Mesendoderm (in vitro differentiated cells): ENCODE results near the gene DCX.

ENCODE experiments used
- DNase-seq: peaks from one replicate; pipeline ENCODE4 v3.0.0; 2013
- H2AK5ac ChIP-seq: 2 replicates; pipeline ENCODE4 v1.6.1; 2013; ENCODE audit warnings: low read length, inconsistent platforms
- H2BK120ac ChIP-seq: 2 replicates; pipeline ENCODE4 v1.6.1; 2013; ENCODE audit warnings: low read depth, mild to moderate bottlenecking, low read length, moderate library complexity, mixed read lengths
- H2BK15ac ChIP-seq: replicated peaks from 2 replicates; pipeline ENCODE4 v1.6.1; 2013; ENCODE audit warnings: low read depth, mild to moderate bottlenecking, moderate library complexity
- H2BK5ac ChIP-seq: 2 replicates; pipeline ENCODE4 v1.6.1; 2013; ENCODE audit warnings: low read length, inconsistent platforms
- H3K18ac ChIP-seq: 2 replicates; pipeline ENCODE4 v1.6.1; 2013; ENCODE audit warnings: mild to moderate bottlenecking, low read length, mixed read lengths
- H3K23ac ChIP-seq: one replicate; pipeline ENCODE4 v1.6.1; 2013; ENCODE audit warnings: low read length
- H3K27ac ChIP-seq: 2 replicates; pipeline ENCODE4 v1.5.1; 2013; ENCODE audit warnings: low read depth, mild to moderate bottlenecking, inconsistent platforms, low read length, moderate library complexity
- H3K27me3 ChIP-seq: 2 replicates; pipeline ENCODE4 v1.6.1; 2013; ENCODE audit warnings: low read length, control low read depth, mild to moderate bottlenecking, inconsistent platforms; ENCODE audit not compliant: insufficient read depth, poor library complexity
- H3K36me3 ChIP-seq: 2 replicates; pipeline ENCODE4 v1.6.1; 2013; ENCODE audit warnings: low read length, inconsistent platforms; ENCODE audit not compliant: control insufficient read depth, insufficient read depth
- H3K4ac ChIP-seq: one replicate; pipeline ENCODE4 v1.6.1; 2013; ENCODE audit warnings: low read depth, mild to moderate bottlenecking, low read length, moderate library complexity
- H3K4me1 ChIP-seq: 2 replicates; pipeline ENCODE4 v1.6.1; 2013; ENCODE audit warnings: low read depth, low read length, inconsistent platforms; ENCODE audit not compliant: control insufficient read depth
- H3K4me2 ChIP-seq: 2 replicates; pipeline ENCODE4 v1.6.1; 2013; ENCODE audit warnings: low read length
- H3K4me3 ChIP-seq: 2 replicates; pipeline ENCODE4 v1.5.1; 2013; ENCODE audit warnings: mild to moderate bottlenecking, low read length
- H3K56ac ChIP-seq: one replicate; pipeline ENCODE4 v1.6.1; 2013; ENCODE audit warnings: low read length
- H3K79me1 ChIP-seq: 2 replicates; pipeline ENCODE4 v1.6.1; 2013; ENCODE audit warnings: low read length, inconsistent platforms
- H3K79me2 ChIP-seq: 2 replicates; pipeline ENCODE4 v1.6.1; 2013; ENCODE audit warnings: mild to moderate bottlenecking, low read length; ENCODE audit not compliant: control insufficient read depth, insufficient read depth
- H3K9ac ChIP-seq: 2 replicates; pipeline ENCODE4 v1.6.1; 2013; ENCODE audit warnings: low read length, inconsistent platforms
- H4K5ac ChIP-seq: one replicate; pipeline ENCODE4 v1.6.1; 2013; ENCODE audit warnings: low read length
- H4K8ac ChIP-seq: one replicate; pipeline ENCODE4 v1.6.1; 2013; ENCODE audit warnings: low read depth, mild to moderate bottlenecking, control low read depth, low read length, moderate library complexity
- WGBS: extraction: QIAGEN DNeasy Blood & Tissue Kit; methylation state at CpG from one replicate; pipeline ENCODE4 v1.1.7; 2013; ENCODE audit warnings: low lambda C conversion rate, missing lambda C conversion rate; ENCODE audit not compliant: insufficient coverage; ENCODE audit errors: extremely low coverage; 5-methylcytosine and 5-hydroxymethylcytosine counted together

Gene DCX

DNA sequence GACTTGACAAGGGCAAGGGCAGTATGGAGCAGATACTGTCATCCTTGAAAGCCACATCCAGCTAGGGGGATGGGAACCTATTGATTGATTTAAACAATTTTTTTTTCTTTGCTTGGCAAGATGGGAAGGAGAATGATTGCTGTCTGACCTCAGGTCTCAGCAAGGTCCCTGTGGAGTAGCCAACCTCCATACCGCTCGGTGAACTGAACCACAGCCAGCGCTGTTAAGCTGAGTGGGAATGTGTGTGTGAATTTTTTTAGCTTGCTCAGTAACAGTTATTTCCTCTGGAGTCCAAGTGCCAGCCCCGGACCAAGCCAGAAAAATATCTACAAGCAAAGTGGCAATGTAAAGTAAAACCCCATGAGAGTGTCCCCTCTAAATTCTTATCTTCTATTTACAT lies 25.9 kb downstream of the DCX start:
- Histone ChIP-seq H2BK15ac (no peak overlapping the region), H2AK5ac (no peak overlapping the region), H3K9ac (no peak overlapping the region), H4K5ac (no peak overlapping the region), H3K4me2 (no peak overlapping the region), H4K8ac (no peak overlapping the region), H3K18ac (no peak overlapping the region), H3K27ac (no peak overlapping the region), H2BK120ac (no peak overlapping the region), H3K79me2 (no peaks in the 10 kb centered on the region), H3K27me3 (no peaks in the 10 kb centered on the region), H2BK5ac (no peak overlapping the region), H3K79me1 (no peaks in the 10 kb centered on the region), H3K4me3 (no peak overlapping the region), H3K36me3 (no peaks in the 10 kb centered on the region), H3K4ac (no peak overlapping the region), H3K56ac (no peak overlapping the region), H3K23ac (no peak overlapping the region), H3K4me1 (no peaks in the 10 kb centered on the region)
- DNase-seq, result no peak
- no CpG with 5 or more reads among the region's 4 CpGs for WGBS

DNA sequence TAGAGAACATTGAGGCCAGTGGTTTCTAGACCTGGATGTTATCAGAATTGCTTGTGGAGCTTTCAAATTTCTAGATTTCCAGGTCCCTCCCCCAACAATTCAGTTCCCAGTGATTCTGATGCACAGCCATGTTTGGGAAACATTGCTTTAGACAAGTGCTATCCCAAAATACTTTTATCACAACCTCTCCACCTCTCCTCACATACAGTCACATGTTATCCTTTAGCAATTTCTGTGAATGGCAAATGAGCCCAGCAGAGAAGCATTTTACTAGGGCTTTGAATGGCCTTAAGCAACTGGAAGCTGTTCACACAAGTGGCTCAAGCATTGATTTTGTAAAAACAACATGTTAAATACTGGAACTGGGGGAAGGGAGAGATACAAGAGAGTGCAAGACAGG lies 29.7 kb downstream of the DCX start:
- Histone ChIP-seq H3K27me3 (no peaks in the 10 kb centered on the region), H2BK15ac (no peak overlapping the region), H3K18ac (no peak overlapping the region), H4K5ac (no peak overlapping the region), H3K56ac (no peak overlapping the region), H2BK120ac (no peak overlapping the region), H3K4me1 (no peaks in the 10 kb centered on the region), H3K36me3 (no peaks in the 10 kb centered on the region), H3K4me3 (no peak overlapping the region), H3K4me2 (no peak overlapping the region), H2AK5ac (no peak overlapping the region), H2BK5ac (no peak overlapping the region), H3K27ac (no peak overlapping the region), H3K23ac (no peak overlapping the region), H3K4ac (no peak overlapping the region), H3K79me2 (no peaks in the 10 kb centered on the region), H3K9ac (no peak overlapping the region), H3K79me1 (no peaks in the 10 kb centered on the region), H4K8ac (no peak overlapping the region)
- DNase-seq, result no peak

DNA sequence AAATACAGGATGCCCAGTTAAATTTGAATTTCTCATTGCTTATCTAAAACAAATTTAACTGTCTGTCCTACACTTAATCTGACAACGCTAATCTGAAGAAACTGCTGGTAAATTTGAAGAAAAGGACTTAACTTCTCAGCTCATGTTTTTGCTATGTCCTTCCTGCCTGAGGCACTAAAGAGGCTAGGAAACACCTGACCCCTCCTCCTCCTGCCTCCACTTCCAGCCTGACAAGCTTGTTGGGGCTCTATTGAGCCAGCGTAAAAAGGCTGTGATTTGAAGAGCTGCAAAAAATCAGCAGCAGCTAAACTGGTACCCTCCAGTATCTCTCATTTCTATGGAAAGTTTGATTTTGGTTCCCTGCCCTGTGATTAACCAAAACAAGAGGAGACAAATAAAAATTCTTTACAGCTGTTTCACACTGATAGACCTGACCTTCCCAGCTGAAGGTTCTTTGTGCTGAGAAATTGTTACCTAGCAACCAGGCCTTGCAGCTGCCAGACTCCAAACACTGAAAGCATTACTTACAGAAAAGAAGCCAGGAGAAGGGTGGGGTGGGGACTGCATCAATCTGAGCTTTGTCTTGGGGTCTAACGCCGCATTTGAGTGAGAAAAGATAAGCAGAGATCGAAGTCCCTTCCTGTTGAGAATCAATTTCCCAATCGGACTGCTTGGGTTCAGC lies 35.0 kb downstream of the DCX start:
- no peaks in the 10 kb centered on the region for H3K36me3 ChIP-seq
- H4K5ac ChIP-seq, result no peak overlapping the region
- H3K4me2 ChIP-seq, result no peak overlapping the region
- H3K18ac ChIP-seq, result no peak overlapping the region
- no peaks in the 10 kb centered on the region for H3K79me2 ChIP-seq
- H2BK120ac ChIP-seq, result no peak overlapping the region
- no peak overlapping the region for H3K4ac ChIP-seq
- H2BK5ac ChIP-seq, result no peak overlapping the region
- no peak overlapping the region for H2AK5ac ChIP-seq
- H3K27ac ChIP-seq, result no peak overlapping the region
- no peak overlapping the region for H4K8ac ChIP-seq
- H3K79me1 ChIP-seq, result no peaks in the 10 kb centered on the region
- no peak overlapping the region for H3K23ac ChIP-seq
- WGBS, result no CpG with 5 or more reads among the region's 6 CpGs
- no peaks in the 10 kb centered on the region for H3K4me1 ChIP-seq
- H3K56ac ChIP-seq, result no peak overlapping the region
- H3K9ac ChIP-seq, result no peak overlapping the region
- H2BK15ac ChIP-seq, result no peak overlapping the region
- H3K27me3 ChIP-seq, result no peaks in the 10 kb centered on the region
- DNase-seq, result peak; percentile 82
- H3K4me3 ChIP-seq, result no peak overlapping the region

DNA sequence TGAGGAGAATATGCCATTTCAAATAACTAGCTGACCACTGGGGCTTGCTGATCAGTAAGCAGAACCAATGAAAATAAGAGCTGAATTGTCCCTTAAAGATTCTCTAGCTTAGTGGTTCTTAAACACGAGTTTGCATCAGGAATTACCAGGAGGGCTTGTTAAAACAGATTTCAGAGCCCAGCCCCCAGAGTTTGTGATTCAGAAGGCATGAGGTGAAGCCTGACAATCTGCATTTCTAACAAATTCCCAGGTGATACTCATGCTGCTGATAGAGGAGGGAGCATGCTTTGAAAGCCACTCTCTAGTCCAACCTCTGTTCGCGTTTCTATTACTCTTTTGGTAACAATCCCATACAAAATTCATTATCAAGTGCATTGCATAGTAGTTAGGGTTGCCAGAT lies 35.5 kb downstream of the DCX start:
- no peak overlapping the region for H3K56ac ChIP-seq

DNA sequence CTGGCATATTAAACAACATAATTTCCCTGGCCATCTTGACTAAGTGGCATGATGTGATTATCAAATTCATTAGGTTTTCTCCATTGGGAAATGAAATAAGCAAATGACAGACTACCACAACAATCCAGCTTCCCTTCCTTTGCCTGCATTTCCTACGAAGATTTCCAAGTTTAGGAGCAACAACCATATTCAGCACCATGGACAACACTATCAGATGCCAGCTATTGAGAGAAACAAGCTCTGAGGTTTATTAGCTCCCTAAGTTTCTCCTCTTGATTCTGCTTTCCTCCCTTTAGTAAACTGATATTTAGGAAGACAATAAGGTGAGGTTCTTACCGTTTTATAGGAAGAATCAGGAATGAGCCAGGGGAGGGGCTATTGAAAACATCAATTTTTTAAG lies 36.2 kb downstream of the DCX start:
- H3K27me3 ChIP-seq, result no peaks in the 10 kb centered on the region
- no peak overlapping the region for H2BK5ac ChIP-seq
- no peak overlapping the region for H2BK120ac ChIP-seq
- H3K79me2 ChIP-seq, result no peaks in the 10 kb centered on the region
- H3K4me2 ChIP-seq, result no peak overlapping the region
- H3K9ac ChIP-seq, result no peak overlapping the region
- no peaks in the 10 kb centered on the region for H3K36me3 ChIP-seq
- H2BK15ac ChIP-seq, result no peak overlapping the region
- no peak overlapping the region for H3K27ac ChIP-seq
- no peak overlapping the region for H4K8ac ChIP-seq
- H3K56ac ChIP-seq, result no peak overlapping the region
- no peaks in the 10 kb centered on the region for H3K79me1 ChIP-seq
- H3K4me3 ChIP-seq, result no peak overlapping the region
- H3K18ac ChIP-seq, result no peak overlapping the region
- WGBS, result no CpG with 5 or more reads among the region's 2 CpGs
- DNase-seq, result peak; percentile 41
- H3K4me1 ChIP-seq, result no peaks in the 10 kb centered on the region
- H3K23ac ChIP-seq, result no peak overlapping the region
- no peak overlapping the region for H3K4ac ChIP-seq
- no peak overlapping the region for H2AK5ac ChIP-seq
- no peak overlapping the region for H4K5ac ChIP-seq

More for the DNA sequence above, 35.5 kb downstream of the DCX start:
- no peak overlapping the region for H3K4ac ChIP-seq
- H3K27me3 ChIP-seq, result no peaks in the 10 kb centered on the region
- no peak overlapping the region for H4K5ac ChIP-seq
- no peak overlapping the region for H3K23ac ChIP-seq
- H3K79me2 ChIP-seq, result no peaks in the 10 kb centered on the region
- no peaks in the 10 kb centered on the region for H3K4me1 ChIP-seq
- H3K79me1 ChIP-seq, result no peaks in the 10 kb centered on the region
- H3K36me3 ChIP-seq, result no peaks in the 10 kb centered on the region
- H3K9ac ChIP-seq, result no peak overlapping the region
- no peak overlapping the region for H2BK5ac ChIP-seq
- H3K4me3 ChIP-seq, result no peak overlapping the region
- H4K8ac ChIP-seq, result no peak overlapping the region
- H2AK5ac ChIP-seq, result no peak overlapping the region
- WGBS, result no CpG with 5 or more reads among the region's 3 CpGs
- no peak overlapping the region for H3K4me2 ChIP-seq
- no peak overlapping the region for H3K18ac ChIP-seq
- H3K27ac ChIP-seq, result no peak overlapping the region
- H2BK15ac ChIP-seq, result no peak overlapping the region
- H2BK120ac ChIP-seq, result no peak overlapping the region
- no peak for DNase-seq

DNA sequence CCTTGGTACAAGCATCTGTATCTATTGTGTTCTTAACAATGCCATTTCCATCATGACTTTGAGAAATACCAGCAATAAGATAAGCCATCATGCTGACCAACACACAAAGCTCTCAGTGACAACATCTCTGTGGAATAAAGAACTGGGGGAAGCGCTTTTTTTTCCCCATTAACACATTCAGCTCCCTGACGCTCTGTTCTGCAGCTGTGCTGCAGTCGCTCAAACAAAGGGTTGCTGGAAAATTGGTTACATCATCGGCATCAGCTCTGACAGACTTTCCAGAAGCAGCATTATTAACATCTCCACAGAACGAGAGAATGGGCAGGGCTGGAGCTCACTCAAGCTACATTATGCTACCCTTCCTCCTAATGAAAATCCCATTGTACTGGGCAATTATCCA lies 39.9 kb downstream of the DCX start:
- Histone ChIP-seq H2BK5ac (no peak overlapping the region), H2BK15ac (no peak overlapping the region), H3K18ac (no peak overlapping the region), H3K4me1 (no peaks in the 10 kb centered on the region), H4K8ac (no peak overlapping the region), H3K79me1 (no peaks in the 10 kb centered on the region), H2BK120ac (no peak overlapping the region), H3K4me3 (no peak overlapping the region), H3K4me2 (no peak overlapping the region), H3K4ac (no peak overlapping the region), H3K27ac (no peak overlapping the region), H3K27me3 (no peaks in the 10 kb centered on the region), H3K23ac (no peak overlapping the region), H3K9ac (no peak overlapping the region), H4K5ac (no peak overlapping the region), H3K56ac (no peak overlapping the region), H3K79me2 (no peaks in the 10 kb centered on the region), H3K36me3 (no peaks in the 10 kb centered on the region), H2AK5ac (no peak overlapping the region)
- no peak for DNase-seq
- WGBS, result no CpG with 5 or more reads among the region's 5 CpGs
